ENCODE results near the gene FER. TPM values are rescaled to one million over a fixed set of nuclear protein-coding genes. Genes with fewer than 3 reads are reported as not detected.

FER gene
- total and polyA plus RNA-seq, 9 of the 15 experiments (the other 6 are each of a cell fraction or from before 2014, with no cell fraction given) = 6.7 to 18.2 (median 8.9) TPM

GRCh38 chr5:108727651-108728565 lies 19.8 kb upstream of the FER start (continued):
- TF ChIP-seq E2F8 (IDR thresholded peaks at IDR 0.05; ENCODE audit: low read depth, partially characterized antibody) (no peak), KDM2B (CRISPR knock-in tag; IDR thresholded peaks at IDR 0.05) (no peak), ELF2 (CRISPR knock-in tag; IDR thresholded peaks at IDR 0.05) (no peak), FOXM1 (IDR thresholded peaks at IDR 0.05; ENCODE audit: low read depth) (no peak), FOXM1 (CRISPR knock-in tag; IDR thresholded peaks at IDR 0.05; ENCODE audit: low read depth) (no peak), ZBTB43 (CRISPR knock-in tag; IDR thresholded peaks at IDR 0.05) (no peak), ZNF431 (CRISPR knock-in tag; IDR thresholded peaks at IDR 0.05) (no peak), KAT7 (CRISPR knock-in tag; IDR thresholded peaks at IDR 0.05; ENCODE audit: borderline replicate concordance) (peak; percentile 63; the same call in 1 of the 2 replicates), PHTF2 (CRISPR knock-in tag; IDR thresholded peaks at IDR 0.05) (no peak), ZNF274 (IDR thresholded peaks at IDR 0.05; ENCODE audit: borderline replicate concordance, low read depth, low read length) (no peak), SETDB1 (IDR thresholded peaks at IDR 0.05; ENCODE audit: low read length) (no peak), CHCHD3 (CRISPR knock-in tag; IDR thresholded peaks at IDR 0.05) (no peak), ZNF57 (CRISPR knock-in tag; IDR thresholded peaks at IDR 0.05) (no peak), CTBP1 (IDR thresholded peaks at IDR 0.05; ENCODE audit: borderline replicate concordance) (0 out of 2 replicates have a peak, but pooled peaks have one; percentile 31), CCAR2 (IDR thresholded peaks at IDR 0.05; ENCODE audit: low read depth, low read length) (no peak), VEZF1 (CRISPR knock-in tag; IDR thresholded peaks at IDR 0.05) (no peak), ZNF695 (CRISPR knock-in tag; IDR thresholded peaks at IDR 0.05) (no peak), TRIM25 (IDR thresholded peaks at IDR 0.05; ENCODE audit: borderline replicate concordance) (no peak), ZNF75A (CRISPR knock-in tag; IDR thresholded peaks at IDR 0.05) (no peak), MCM5 (IDR thresholded peaks at IDR 0.05; ENCODE audit: low read depth) (no peak), ZNF699 (CRISPR knock-in tag; IDR thresholded peaks at IDR 0.05; ENCODE audit: insufficient replicate concordance) (no peak), GTF2E2 (tag; IDR thresholded peaks at IDR 0.05) (peak; percentile 82)
